ENCODE results near the gene DPH1.

DNA sequence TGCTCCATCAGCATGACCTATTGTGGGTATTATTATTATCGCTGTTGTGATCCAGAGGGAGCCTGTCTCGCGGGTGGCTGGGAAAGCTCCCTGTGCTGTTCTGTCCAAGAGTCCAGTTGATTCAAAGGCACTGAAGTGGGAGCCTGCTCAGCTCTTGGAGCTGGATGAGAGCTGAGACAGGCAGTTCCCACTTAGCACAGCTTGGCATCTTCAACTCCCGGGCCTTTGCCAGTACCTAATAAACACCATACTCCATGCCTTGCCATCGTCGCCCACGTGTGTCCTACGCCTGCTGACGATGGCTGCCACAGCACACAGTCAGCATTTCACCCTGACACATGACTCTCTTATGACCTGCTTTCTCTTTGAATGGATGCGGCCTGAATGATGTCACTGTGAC, 37.4 kb upstream of the DPH1 start:
- TF ChIP-seq NRF1 (IDR thresholded peaks at IDR 0.05; ENCODE audit: low read depth, low read length) (no peak), EP300 (IDR thresholded peaks at IDR 0.05; ENCODE audit: borderline replicate concordance in 1 of 2, low read depth in 1 of 2, low read length in 1 of 2) (no peak)
- TF ChIP-seq, protein P1, sequence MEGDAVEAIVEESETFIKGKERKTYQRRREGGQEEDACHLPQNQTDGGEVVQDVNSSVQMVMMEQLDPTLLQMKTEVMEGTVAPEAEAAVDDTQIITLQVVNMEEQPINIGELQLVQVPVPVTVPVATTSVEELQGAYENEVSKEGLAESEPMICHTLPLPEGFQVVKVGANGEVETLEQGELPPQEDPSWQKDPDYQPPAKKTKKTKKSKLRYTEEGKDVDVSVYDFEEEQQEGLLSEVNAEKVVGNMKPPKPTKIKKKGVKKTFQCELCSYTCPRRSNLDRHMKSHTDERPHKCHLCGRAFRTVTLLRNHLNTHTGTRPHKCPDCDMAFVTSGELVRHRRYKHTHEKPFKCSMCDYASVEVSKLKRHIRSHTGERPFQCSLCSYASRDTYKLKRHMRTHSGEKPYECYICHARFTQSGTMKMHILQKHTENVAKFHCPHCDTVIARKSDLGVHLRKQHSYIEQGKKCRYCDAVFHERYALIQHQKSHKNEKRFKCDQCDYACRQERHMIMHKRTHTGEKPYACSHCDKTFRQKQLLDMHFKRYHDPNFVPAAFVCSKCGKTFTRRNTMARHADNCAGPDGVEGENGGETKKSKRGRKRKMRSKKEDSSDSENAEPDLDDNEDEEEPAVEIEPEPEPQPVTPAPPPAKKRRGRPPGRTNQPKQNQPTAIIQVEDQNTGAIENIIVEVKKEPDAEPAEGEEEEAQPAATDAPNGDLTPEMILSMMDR (IDR thresholded peaks at IDR 0.05), result no peak

Measured in SK-N-SH (cell line).